HFFc6 (cell line): ENCODE measurements around the gene TUBGCP6. TPM values are rescaled to one million over a fixed set of nuclear protein-coding genes. Genes with fewer than 3 reads are reported as not detected.
"Not testable (repeated sequence)": the region's sequence is repeated elsewhere in the genome, so short reads cannot be mapped to it uniquely, and the experiment has no call there.

Experiments
- DNase-seq: peaks from one replicate; pipeline ENCODE4 v3.0.0-alpha.2; 2018
- H3K27ac Mint-ChIP-seq: 2 replicates; pipeline ENCODE4 v1.8.0; 2020; ENCODE audit warnings: mild to moderate bottlenecking, mixed read lengths
- H3K27me3 Mint-ChIP-seq: 2 replicates; pipeline ENCODE4 v1.8.0; 2021; ENCODE audit warnings: mild to moderate bottlenecking, moderate library complexity, mixed read lengths; ENCODE audit not compliant: insufficient read depth
- H3K36me3 Mint-ChIP-seq: 2 replicates; pipeline ENCODE4 v1.8.0; 2021; ENCODE audit warnings: low read depth, mixed read lengths
- H3K4me1 Mint-ChIP-seq: 2 replicates; pipeline ENCODE4 v1.8.0; 2020; ENCODE audit warnings: low read depth, mixed read lengths
- H3K4me3 Mint-ChIP-seq: 2 replicates; pipeline ENCODE4 v1.8.0; 2020; ENCODE audit warnings: mild to moderate bottlenecking, moderate library complexity, mixed read lengths
- H3K9me3 Mint-ChIP-seq: 2 replicates; pipeline ENCODE4 v1.8.0; 2020; ENCODE audit warnings: mild to moderate bottlenecking, mixed read lengths
- CTCF ChIP-seq: fragments of 200-600 bp; sonication (generic); IDR thresholded peaks from 2 replicates; pipeline ENCODE4 v1.5.0; 2021; ENCODE audit warnings: antibody characterized with exemption, mild to moderate bottlenecking
- total RNA-seq, 6 experiments: library from RNA; stranded (reverse); fragmentation: NEBNext Ultra II Directional; extraction: Animal tissue kit (Norgen Biotek cat#: 25700); gene quantifications; 2 replicates in 1 of 6; 3 replicates in 5 of 6; pipeline ENCODE4 v1.2.3, GENCODE V29; 2021

The TUBGCP6 gene
- total RNA-seq, 6 experiments from 2014 or later = 20.1 to 26.8 (median 21.7) TPM

DNA sequence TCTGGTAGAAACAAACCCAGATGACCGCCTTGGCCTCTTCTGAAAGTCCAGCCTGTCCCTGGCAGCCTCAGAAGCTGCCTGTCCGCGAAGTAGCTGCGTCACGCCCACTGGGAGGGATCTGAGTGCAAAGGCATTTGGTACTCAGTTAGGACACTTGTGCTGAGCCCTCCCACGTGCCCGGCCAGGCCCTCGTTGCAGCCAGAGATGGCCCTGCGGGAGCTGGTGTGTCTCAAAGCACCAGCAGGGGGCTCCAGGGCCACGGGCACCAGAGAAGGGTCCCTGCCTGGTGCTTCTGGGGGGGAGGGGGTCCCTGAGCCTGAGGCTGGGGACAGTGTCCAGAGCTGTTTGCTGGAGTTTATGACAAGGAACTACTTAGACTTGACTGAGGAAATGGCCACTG, 38.2 kb downstream of the TUBGCP6 start:
- peaks cover 8% of the 10 kb centered on the region for H3K27me3 Mint-ChIP-seq
- H3K27ac Mint-ChIP-seq = no peak overlapping the region
- H3K4me1 Mint-ChIP-seq = peaks cover 10% of the 10 kb centered on the region
- no peak overlapping the region for H3K4me3 Mint-ChIP-seq
- peak; percentile 75 for TF ChIP-seq CTCF
- no peaks in the 10 kb centered on the region for H3K9me3 Mint-ChIP-seq
- no peak for DNase-seq
- peaks cover 30% of the 10 kb centered on the region for H3K36me3 Mint-ChIP-seq

- Mint-ChIP-seq H3K27me3 (peaks cover 6% of the 10 kb centered on the region), H3K27ac (no peak overlapping the region), H3K9me3 (no peaks in the 10 kb centered on the region), H3K4me3 (no peak overlapping the region), H3K36me3 (peaks cover 26% of the 10 kb centered on the region), H3K4me1 (peaks cover 10% of the 10 kb centered on the region)
- no peak for DNase-seq
- TF ChIP-seq CTCF = no peak
Measured at GRCh38 chr22:50205781-50206569, 38.8 kb downstream of the TUBGCP6 start.

DNA sequence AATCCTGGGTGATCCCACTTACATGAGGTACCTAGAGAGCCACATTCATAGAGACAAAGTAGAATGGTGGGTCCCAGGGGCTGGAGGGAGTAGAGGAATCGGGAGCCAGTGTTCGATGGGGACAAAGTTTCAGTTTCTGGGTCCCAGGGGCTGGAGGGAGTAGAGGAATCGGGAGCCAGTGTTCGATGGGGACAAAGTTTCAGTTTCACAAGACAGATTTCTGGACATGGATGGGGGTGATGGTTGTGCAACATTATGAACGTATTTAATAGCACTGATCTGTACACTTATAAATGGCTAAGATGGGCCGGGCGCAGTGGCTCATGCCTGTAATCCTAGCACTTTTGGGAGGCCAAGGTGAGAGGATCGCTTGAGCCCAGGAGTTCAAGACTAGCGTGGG, 39.8 kb downstream of the TUBGCP6 start:
- H3K27me3 Mint-ChIP-seq, H3K9me3 Mint-ChIP-seq, H3K4me3 Mint-ChIP-seq, DNase-seq: not testable (repeated sequence)
- Mint-ChIP-seq H3K36me3 (peaks cover 24% of the 10 kb centered on the region), H3K27ac (peak overlapping the region; percentile 43), H3K4me1 (peaks cover 10% of the 10 kb centered on the region)

GRCh38 chr22:50204571-50204970, 40.3 kb downstream of the TUBGCP6 start:
- Mint-ChIP-seq H3K27me3 (peaks cover 4% of the 10 kb centered on the region; the same call in 1 of the 2 replicates), H3K27ac (peak overlapping the region; percentile 43), H3K9me3 (no peaks in the 10 kb centered on the region), H3K4me3 (no peak overlapping the region), H3K4me1 (peaks cover 10% of the 10 kb centered on the region), H3K36me3 (peaks cover 20% of the 10 kb centered on the region)
- DNase-seq = no peak
- TF ChIP-seq CTCF = no peak

GRCh38 chr22:50203288-50203687, 41.5 kb downstream of the TUBGCP6 start:
- Mint-ChIP-seq H3K36me3 (peaks cover 20% of the 10 kb centered on the region), H3K4me1 (peaks cover 10% of the 10 kb centered on the region), H3K9me3 (no peaks in the 10 kb centered on the region), H3K4me3 (no peak overlapping the region), H3K27ac (no peak overlapping the region), H3K27me3 (peaks cover 1% of the 10 kb centered on the region; the same call in 1 of the 2 replicates)
- DNase-seq = no peak
- TF ChIP-seq CTCF = no peak

GRCh38 chr22:50202130-50202666, 42.6 kb downstream of the TUBGCP6 start:
- no peak for TF ChIP-seq CTCF
- Mint-ChIP-seq H3K4me1 (peaks cover 10% of the 10 kb centered on the region), H3K9me3 (no peaks in the 10 kb centered on the region), H3K27ac (peak overlapping the region; percentile 29; the same call in 1 of the 2 replicates), H3K27me3 (no peaks in the 10 kb centered on the region), H3K36me3 (peaks cover 20% of the 10 kb centered on the region), H3K4me3 (peak overlapping the region; percentile 89)
- DNase-seq = no peak
